ENCODE measurements around the gene FGD3.

- TF ChIP-seq POLR2AphosphoS5 (IDR thresholded peaks at IDR 0.05; ENCODE audit: borderline replicate concordance, low read depth, low read length) (no peak), EZH2 (IDR thresholded peaks at IDR 0.05) (no peak)
Observed at GRCh38 chr9:92974161-92974661, 26.9 kb downstream of the FGD3 start.
